Lower leg skin (tissue), 3 donors: ENCODE measurements around the gene PLEKHG2.

Experiments
- POLR2A ChIP-seq, 2 donors: fragments of 450-650 bp; IDR thresholded peaks; one replicate each; pipeline ENCODE4 v1.6.1; 2016 to 2017; ENCODE audit warnings: antibody characterized with exemption in 2 of 2, mild to moderate bottlenecking in 1 of 2, moderate library complexity in 1 of 2
- TF ChIP-seq, protein P1 (sequence below), 3 donors: fragments of 450-650 bp; IDR thresholded peaks; one replicate each; pipeline ENCODE4 v1.5.1; 2016; ENCODE audit warnings: antibody characterized with exemption in 3 of 3, mild to moderate bottlenecking in 3 of 3, moderate library complexity in 2 of 3

DNA sequence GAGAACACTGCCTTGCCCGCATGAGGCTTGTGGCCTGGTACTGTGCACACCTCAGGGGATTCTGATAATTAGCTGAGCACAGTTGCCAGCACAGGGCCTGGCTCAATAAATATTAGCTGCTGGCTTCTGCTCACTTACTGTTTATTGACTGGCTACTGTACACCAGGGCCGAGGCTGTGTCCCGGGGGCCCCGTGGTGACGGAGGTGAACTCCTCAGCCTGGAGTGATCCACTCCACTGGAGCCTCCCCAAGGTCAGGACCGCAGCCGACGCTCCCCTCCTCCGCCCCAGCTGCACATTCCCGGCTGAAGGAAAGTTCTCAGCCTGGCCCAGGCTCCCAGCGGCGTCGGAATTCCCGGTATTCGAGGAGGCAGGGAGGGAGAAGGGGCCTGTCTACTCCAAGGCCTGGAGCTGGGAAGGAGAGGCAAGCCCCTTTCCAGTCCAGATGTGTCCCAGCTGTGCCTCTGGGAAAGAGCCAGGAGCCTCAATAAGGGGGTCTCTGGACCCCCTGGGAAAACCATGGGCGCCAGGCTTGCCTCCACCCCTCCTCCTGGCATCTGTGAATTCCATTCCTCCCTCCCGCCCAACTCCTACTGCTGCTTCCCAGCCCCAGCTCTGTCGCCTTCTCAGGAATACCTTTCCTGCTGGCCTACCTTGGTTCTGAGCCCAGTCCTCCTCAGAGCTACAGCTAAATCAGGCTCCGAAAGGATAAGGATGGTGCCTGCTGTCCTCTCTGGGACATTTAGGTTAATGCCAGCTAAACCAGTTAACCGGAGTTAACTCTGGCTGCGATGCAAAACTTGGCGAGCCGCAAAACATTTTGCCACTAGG is 16.0 kb downstream of the PLEKHG2 start:
- TF ChIP-seq, protein P1, sequence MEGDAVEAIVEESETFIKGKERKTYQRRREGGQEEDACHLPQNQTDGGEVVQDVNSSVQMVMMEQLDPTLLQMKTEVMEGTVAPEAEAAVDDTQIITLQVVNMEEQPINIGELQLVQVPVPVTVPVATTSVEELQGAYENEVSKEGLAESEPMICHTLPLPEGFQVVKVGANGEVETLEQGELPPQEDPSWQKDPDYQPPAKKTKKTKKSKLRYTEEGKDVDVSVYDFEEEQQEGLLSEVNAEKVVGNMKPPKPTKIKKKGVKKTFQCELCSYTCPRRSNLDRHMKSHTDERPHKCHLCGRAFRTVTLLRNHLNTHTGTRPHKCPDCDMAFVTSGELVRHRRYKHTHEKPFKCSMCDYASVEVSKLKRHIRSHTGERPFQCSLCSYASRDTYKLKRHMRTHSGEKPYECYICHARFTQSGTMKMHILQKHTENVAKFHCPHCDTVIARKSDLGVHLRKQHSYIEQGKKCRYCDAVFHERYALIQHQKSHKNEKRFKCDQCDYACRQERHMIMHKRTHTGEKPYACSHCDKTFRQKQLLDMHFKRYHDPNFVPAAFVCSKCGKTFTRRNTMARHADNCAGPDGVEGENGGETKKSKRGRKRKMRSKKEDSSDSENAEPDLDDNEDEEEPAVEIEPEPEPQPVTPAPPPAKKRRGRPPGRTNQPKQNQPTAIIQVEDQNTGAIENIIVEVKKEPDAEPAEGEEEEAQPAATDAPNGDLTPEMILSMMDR (IDR thresholded peaks at IDR 0.05) = no peak
- no peak for TF ChIP-seq POLR2A (IDR thresholded peaks at IDR 0.05)
